Stimulated activated CD4-positive, alpha-beta T cell treated with anti-CD3 and anti-CD28 coated beads, Interleukin-12 subunit alpha, Interleukin-12 subunit beta, amount 100 ng/mL, for 4 hours (primary cell): Measurements from ENCODE around the gene SLC34A1.
"Not testable (repeated sequence)": the region's sequence is repeated elsewhere in the genome, so short reads cannot be mapped to it uniquely, and the experiment has no call there.

Source experiments
- DNase-seq: peaks from one replicate; pipeline ENCODE4 v3.0.0-alpha.2; 2020

Gene SLC34A1

DNA sequence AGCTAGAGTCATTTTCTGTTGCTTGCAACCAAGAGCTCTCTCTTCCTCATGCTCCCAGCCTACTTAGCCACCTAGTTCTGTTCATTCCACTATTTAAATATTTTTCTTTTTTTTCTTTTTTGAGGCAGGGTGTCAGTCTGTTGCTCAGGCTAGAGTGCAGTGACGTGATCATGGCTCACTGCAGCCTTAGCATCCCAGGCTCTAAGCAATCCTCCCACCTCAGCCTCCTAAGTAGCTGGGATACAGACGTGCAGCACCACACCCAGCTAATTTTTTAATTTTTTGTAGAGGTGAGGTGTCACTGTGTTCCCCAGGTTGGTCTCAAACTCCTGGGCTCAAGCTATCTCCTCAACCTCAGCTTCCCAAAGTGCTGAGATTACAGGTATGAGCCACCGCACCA lies 30.2 kb downstream of the SLC34A1 start:
- no peak for DNase-seq

DNA sequence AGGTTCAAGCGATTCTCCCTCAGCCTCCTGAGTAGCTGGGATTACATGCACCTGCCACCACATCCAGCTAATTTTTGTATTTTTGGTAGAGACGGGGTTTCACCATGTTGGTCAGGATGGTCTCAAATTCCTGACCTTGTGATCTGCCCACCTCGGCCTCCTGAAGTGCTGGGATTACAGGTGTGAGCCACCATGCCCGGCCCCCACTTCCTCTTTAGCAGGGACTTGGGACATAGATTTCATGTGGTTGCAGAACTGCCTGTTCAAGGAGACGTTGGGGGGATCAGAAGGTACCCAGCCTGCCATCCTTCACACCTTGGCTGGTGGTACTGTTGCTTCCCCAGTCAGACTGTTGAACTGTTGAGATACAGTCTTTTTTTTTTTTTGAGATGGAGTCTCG lies 32.8 kb downstream of the SLC34A1 start:
- not testable (repeated sequence) for DNase-seq

GRCh38 chr5:177419046-177419445 lies 34.8 kb downstream of the SLC34A1 start:
- DNase-seq = no peak

DNA sequence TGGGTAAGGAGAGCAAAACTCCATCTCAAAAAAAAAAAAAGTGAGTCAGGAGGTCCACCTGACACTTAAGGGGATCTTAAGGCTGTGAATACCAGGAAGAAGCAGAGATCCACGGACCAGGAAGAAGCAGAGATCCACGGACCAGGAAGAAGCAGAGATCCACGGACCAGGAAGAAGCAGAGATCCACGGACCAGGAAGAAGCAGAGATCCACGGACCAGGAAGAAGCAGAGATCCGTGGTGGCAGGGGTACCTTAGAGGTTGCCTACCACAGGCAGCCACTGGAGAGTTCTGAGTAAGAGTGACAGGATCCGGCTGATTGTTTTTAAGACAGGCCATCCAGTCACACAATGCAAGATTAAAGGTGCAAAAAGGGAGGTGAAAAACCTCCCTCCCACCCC lies 36.2 kb downstream of the SLC34A1 start:
- DNase-seq = not testable (repeated sequence)

- no peak for DNase-seq
Observed at GRCh38 chr5:177421062-177421798, 37.0 kb downstream of the SLC34A1 start.

DNA sequence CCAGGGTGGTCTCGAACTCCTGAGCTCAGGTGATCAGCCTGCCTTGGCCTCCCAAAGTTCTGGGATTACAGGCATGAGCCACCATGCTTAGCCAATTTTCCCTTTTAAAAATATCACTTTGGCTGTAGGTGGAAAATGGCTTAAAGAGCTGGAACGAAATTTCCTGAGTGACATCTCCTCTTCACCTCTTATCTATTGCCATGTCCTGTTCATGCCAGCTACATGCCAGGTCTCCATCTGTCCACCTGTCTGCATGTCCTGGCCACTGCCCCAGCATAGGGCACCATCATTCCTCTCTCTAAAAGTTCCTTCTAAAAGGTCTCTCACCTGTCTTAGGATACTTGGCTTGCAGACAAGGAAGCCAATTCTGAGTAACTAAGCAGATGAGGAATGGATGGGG lies 39.4 kb downstream of the SLC34A1 start:
- no peak for DNase-seq

GRCh38 chr5:177425196-177425800 lies 41.1 kb downstream of the SLC34A1 start:
- no peak for DNase-seq

DNA sequence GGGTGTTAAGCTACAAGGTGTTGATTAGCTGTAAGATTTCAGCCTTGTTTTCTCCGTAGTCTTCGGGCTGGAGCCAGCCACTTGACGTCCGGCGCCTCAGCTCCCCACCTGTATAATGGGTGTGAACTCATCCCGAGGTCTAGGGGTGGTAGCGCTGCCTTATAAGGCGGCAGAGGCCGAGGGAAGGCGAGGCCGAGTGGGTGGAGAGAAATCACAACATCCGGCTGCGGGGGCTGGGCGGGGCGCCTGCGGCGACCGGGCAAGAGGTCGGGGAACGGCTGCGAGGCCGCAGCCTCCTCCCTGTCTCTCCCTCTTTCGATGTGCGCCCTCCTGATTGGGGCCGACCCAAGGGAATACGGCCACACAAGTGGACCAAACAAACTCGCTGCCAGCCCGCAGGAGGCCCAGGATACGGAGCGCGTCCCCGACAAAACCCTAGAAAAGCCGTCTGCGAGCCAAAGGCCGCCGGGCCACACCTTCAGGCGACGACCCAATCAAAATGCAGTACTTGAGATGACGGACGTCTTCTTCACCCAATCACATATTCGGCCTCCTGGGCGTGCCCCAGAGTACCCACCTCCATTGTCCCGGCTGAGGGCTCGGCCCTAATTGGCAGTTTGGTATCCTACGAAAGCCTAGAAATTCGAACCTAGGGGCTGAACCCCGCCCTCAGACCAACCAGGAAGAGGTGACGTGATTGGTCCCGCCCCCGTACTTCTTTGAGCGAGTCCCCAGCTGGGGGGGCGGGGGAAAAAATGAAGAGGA lies 41.7 kb downstream of the SLC34A1 start:
- DNase-seq = peak; percentile 98

DNA sequence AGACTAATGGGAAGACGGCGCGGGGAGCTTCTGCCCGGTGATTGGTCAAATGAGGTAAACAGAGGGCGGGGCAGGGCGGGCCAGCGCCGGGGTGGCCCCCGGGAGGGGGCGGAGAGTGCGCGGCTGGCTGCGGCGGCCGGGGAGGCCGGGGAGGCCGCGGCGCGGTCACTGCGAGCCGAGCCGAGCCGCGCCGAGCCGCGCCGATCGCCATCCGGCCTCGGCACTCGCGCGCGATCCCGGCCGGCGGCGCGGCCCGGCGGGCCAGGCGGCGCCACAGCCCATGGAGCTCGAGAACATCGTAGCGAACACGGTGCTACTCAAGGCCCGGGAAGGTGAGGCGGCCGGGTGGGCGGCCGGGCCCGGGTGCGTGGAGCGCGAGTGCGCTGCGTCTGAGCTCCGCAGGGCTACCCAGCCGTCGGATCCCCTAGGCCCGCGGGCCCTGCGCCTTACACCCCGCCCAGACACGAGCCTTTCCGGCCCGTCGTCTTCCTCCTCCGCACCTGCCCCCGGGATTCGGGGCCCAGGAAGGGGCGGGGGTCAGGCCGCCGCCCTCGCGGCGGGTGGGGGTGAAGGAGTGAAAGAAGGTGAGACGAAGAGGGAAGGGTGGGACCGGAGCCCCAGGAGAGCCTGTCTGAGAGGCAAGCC lies 42.5 kb downstream of the SLC34A1 start, which contains the start of gene GRK6:
Gene GRK6 (plus strand): TSS at position 111 of the 645 bp plus-strand sequence. CDS start 170 bp downstream, at position 281.
- DNase-seq = peak; percentile 63

DNA sequence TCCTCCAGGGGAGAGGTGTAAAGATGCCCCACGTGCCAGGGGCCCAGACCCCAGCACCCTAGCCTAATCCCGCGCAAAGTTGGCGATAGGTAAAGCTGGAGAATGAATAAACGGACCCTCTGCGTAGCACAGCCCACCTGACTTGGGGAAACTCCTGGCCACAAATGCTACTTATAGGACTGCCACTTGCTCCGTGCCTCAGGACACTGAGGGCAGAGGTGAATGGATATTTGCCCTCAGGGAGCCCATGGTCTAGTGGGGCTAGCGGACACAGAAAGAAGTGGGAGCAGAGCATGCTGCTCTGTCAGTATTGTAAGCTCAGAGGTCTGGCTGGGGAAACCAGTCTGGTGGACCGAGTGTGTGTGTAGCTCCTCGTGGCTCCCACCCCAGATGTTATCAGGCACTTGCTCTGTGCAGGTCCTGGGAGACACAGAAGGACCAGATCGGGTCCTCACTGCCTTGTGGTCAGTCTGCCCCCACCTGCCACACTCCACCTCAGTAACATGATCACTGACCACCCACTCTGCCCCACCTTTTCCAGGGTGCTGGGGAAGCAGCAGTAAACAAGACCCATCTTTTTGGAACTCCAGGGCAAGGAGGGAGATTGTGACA lies 43.1 kb downstream of the SLC34A1 start:
- no peak for DNase-seq

GRCh38 chr5:177427919-177428573 lies 43.8 kb downstream of the SLC34A1 start:
- DNase-seq = no peak

GRCh38 chr5:177428574-177429217 lies 44.5 kb downstream of the SLC34A1 start:
- no peak for DNase-seq

- peak; percentile 79 for DNase-seq
Observed at GRCh38 chr5:177429248-177430040, 45.2 kb downstream of the SLC34A1 start.

DNA sequence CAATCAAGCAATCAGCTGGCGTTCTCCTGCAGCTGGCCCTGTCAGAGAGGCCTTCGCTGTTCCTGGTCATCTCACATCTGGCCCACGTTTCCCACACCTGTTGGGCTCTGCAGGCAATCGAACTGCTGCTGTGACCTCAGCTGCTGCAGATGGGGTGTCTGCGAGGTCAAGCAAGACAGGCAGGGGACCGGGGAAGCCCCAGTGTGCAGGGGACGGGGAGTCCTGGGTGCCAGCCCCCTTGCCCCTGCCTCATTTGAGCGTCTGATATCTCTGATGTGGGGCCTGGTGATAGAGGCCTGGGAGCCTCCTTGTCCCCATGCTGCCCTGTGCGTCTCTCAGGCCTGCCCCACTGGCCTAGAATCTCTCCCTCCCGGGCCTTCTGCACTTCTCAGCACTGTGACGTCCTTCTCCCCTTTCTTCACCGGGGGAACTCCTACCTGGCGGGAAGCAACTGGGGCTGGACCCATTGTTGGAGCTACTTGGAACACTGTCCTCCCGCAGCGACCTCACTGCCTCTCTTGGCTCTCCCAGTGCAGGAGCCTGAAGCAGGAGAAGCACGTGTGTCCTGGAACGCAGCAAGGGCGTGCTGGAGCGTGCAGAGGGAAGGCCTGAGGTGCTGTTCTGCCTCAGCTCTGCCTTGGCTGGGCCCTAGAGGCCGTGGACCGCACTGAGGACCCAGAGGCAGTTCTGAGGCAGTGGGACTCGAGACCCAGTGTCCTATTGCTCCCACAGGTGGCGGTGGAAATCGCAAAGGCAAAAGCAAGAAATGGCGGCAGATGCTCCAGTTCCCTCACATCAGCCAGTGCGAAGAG lies 46.1 kb downstream of the SLC34A1 start:
- no peak for DNase-seq

DNA sequence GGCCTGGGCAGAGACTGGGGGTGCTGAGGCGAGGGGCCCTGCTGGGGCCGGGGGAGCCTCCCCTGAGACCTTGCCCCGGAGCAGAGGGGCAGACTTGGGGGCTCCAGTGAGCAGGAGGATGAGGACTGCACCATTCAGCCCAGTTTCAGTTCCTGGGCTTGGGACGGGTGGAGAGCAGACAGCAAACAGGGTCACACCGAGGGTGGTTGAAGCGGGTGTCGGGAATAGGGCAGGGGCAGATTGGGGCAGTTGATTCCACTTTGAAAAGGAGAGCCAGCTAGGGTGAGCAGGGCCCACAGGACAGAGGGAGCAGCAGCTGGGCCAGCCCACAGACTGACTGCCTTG lies 46.7 kb downstream of the SLC34A1 start:
- no peak for DNase-seq

GRCh38 chr5:177431317-177432142 lies 47.3 kb downstream of the SLC34A1 start:
- peak; percentile 58 for DNase-seq

GRCh38 chr5:177432143-177432838 lies 48.1 kb downstream of the SLC34A1 start:
- DNase-seq = no peak

DNA sequence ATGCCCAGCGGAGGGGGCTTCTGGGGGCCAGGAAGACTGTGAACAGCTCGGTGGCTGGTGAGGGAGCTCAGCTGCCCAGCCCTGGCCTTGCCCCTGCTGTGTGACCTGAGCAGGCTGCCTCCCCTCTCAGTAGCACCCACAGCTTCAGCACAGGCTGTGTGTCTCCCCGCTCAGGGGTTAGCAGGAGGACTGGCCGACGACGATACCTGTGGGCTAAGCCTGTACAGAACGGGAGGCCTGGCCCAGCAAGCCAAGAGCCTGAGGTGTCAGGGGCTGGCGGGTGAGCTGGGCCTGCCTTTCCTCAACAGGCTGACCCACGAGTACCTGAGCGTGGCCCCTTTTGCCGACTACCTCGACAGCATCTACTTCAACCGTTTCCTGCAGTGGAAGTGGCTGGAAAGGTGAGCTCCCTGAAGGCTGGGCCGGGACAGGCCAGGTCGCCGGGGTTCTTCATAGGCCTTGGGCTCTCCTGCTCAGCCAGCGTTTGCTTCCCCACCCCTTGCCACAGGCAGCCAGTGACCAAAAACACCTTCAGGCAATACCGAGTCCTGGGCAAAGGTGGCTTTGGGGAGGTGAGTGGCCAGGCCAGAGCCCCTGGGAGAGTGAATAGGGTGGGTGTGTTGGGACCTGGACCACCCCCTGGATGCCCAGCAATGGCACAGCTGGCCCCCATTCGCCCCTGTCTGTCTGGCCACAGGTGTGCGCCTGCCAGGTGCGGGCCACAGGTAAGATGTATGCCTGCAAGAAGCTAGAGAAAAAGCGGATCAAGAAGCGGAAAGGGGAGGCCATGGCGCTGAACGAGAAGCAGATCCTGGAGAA lies 48.8 kb downstream of the SLC34A1 start:
- no peak for DNase-seq
